ENCODE results near the gene SLC6A11. TPM values are rescaled to one million over a fixed set of nuclear protein-coding genes. Genes with fewer than 3 reads are reported as not detected.

Gene SLC6A11
- total RNA-seq, 1 donor from 2014 or later = 2.7 TPM

GRCh38 chr3:10833855-10834414 is 17.9 kb downstream of the SLC6A11 start:
- Mint-ChIP-seq H3K4me3 (no peak overlapping the region), H3K36me3 (no peaks in the 10 kb centered on the region), H3K27ac (no peak overlapping the region), H3K27me3 (ENCODE audit: low read depth) (peaks cover 62% of the 10 kb centered on the region), H3K9me3 (no peaks in the 10 kb centered on the region), H3K4me1 (no peaks in the 10 kb centered on the region)
- no peak for TF ChIP-seq CTCF (IDR thresholded peaks at IDR 0.05; ENCODE audit: unreplicated experiment)
- DNase-seq (ENCODE audit: low spot score in 2 of 2, unreplicated experiment in 2 of 2) = no peak

- TF ChIP-seq CTCF (IDR thresholded peaks at IDR 0.05; ENCODE audit: unreplicated experiment) = no peak
- Mint-ChIP-seq H3K36me3 (no peaks in the 10 kb centered on the region), H3K4me3 (no peak overlapping the region), H3K27ac (no peak overlapping the region), H3K27me3 (ENCODE audit: low read depth) (peaks cover 69% of the 10 kb centered on the region), H3K9me3 (no peaks in the 10 kb centered on the region), H3K4me1 (no peaks in the 10 kb centered on the region)
- no peak for DNase-seq (ENCODE audit: low spot score in 2 of 2, unreplicated experiment in 2 of 2)
Measured at GRCh38 chr3:10834951-10835350, 18.9 kb downstream of the SLC6A11 start.

GRCh38 chr3:10835406-10835805 is 19.4 kb downstream of the SLC6A11 start:
- Mint-ChIP-seq H3K27ac (no peak overlapping the region), H3K4me3 (no peak overlapping the region), H3K27me3 (ENCODE audit: low read depth) (peaks cover 69% of the 10 kb centered on the region), H3K9me3 (no peaks in the 10 kb centered on the region), H3K36me3 (no peaks in the 10 kb centered on the region), H3K4me1 (no peaks in the 10 kb centered on the region)
- DNase-seq (ENCODE audit: low spot score in 2 of 2, unreplicated experiment in 2 of 2) = no peak
- TF ChIP-seq CTCF (IDR thresholded peaks at IDR 0.05; ENCODE audit: unreplicated experiment) = no peak

GRCh38 chr3:10836676-10837075 is 20.6 kb downstream of the SLC6A11 start:
- no peak overlapping the region for H3K27ac Mint-ChIP-seq
- H3K4me3 Mint-ChIP-seq = no peak overlapping the region
- H3K27me3 Mint-ChIP-seq (ENCODE audit: low read depth) = peaks cover 78% of the 10 kb centered on the region
- no peaks in the 10 kb centered on the region for H3K9me3 Mint-ChIP-seq
- no peak for TF ChIP-seq CTCF (IDR thresholded peaks at IDR 0.05; ENCODE audit: unreplicated experiment)
- no peak for DNase-seq (ENCODE audit: low spot score in 2 of 2, unreplicated experiment in 2 of 2)
- H3K4me1 Mint-ChIP-seq = no peaks in the 10 kb centered on the region
- no peaks in the 10 kb centered on the region for H3K36me3 Mint-ChIP-seq

- H3K4me1 Mint-ChIP-seq = no peaks in the 10 kb centered on the region
- no peaks in the 10 kb centered on the region for H3K36me3 Mint-ChIP-seq
- no peak overlapping the region for H3K4me3 Mint-ChIP-seq
- no peak overlapping the region for H3K27ac Mint-ChIP-seq
- peaks cover 83% of the 10 kb centered on the region for H3K27me3 Mint-ChIP-seq (ENCODE audit: low read depth)
- no peak for DNase-seq (ENCODE audit: low spot score in 2 of 2, unreplicated experiment in 2 of 2)
- H3K9me3 Mint-ChIP-seq = no peaks in the 10 kb centered on the region
- TF ChIP-seq CTCF (IDR thresholded peaks at IDR 0.05; ENCODE audit: unreplicated experiment) = no peak
Measured at GRCh38 chr3:10837849-10838248, 21.8 kb downstream of the SLC6A11 start.

- H3K27me3 Mint-ChIP-seq (ENCODE audit: low read depth) = peaks cover 84% of the 10 kb centered on the region
- no peak overlapping the region for H3K4me3 Mint-ChIP-seq
- no peaks in the 10 kb centered on the region for H3K36me3 Mint-ChIP-seq
- H3K4me1 Mint-ChIP-seq = no peaks in the 10 kb centered on the region
- TF ChIP-seq CTCF (IDR thresholded peaks at IDR 0.05; ENCODE audit: unreplicated experiment) = no peak
- H3K27ac Mint-ChIP-seq = no peak overlapping the region
- no peak for DNase-seq (ENCODE audit: low spot score in 2 of 2, unreplicated experiment in 2 of 2)
- no peaks in the 10 kb centered on the region for H3K9me3 Mint-ChIP-seq
Measured at GRCh38 chr3:10839167-10839566, 23.1 kb downstream of the SLC6A11 start.

All from mesothelial cell of epicardium (in vitro differentiated cells).